Astrocyte (in vitro differentiated cells and primary cell): ENCODE data around the gene CRADD. TPM values are rescaled to one million over a fixed set of nuclear protein-coding genes. Genes with fewer than 3 reads are reported as not detected.

Experiments used
- DNase-seq: peaks from one replicate; pipeline ENCODE4 v3.0.0-alpha.2; 2010; ENCODE audit warnings: low read depth
- FAIRE-seq: peaks from 2 replicates; lab custom pipeline; 2011; peaks lifted over from hg19 to GRCh38; lab: Jason Lieb, UNC
- H2AFZ ChIP-seq: 2 replicates; pipeline ENCODE4 v1.6.0; 2012; ENCODE audit warnings: low read depth, low read length, inconsistent platforms
- H3K27ac ChIP-seq: 2 replicates; pipeline ENCODE4 v1.5.1; 2011; ENCODE audit warnings: low read depth, low read length, inconsistent platforms
- H3K27me3 ChIP-seq: 2 replicates; pipeline ENCODE4 v1.6.0; 2011; ENCODE audit warnings: low read length, inconsistent platforms; ENCODE audit not compliant: insufficient read depth
- H3K36me3 ChIP-seq: 2 replicates; pipeline ENCODE4 v1.5.1; 2011; ENCODE audit warnings: low read length, inconsistent platforms; ENCODE audit not compliant: insufficient read depth
- H3K4me1 ChIP-seq: 2 replicates; pipeline ENCODE4 v1.5.1; 2011; ENCODE audit warnings: low read length, inconsistent platforms; ENCODE audit not compliant: insufficient read depth
- H3K4me2 ChIP-seq: 2 replicates; pipeline ENCODE4 v1.6.0; 2012; ENCODE audit warnings: low read length, inconsistent platforms
- H3K4me3 ChIP-seq: 2 replicates; pipeline ENCODE4 v1.5.1; 2011; ENCODE audit warnings: low read depth, mild to moderate bottlenecking, low read length, inconsistent platforms; ENCODE audit not compliant: insufficient read depth
- H3K79me2 ChIP-seq: 2 replicates; pipeline ENCODE4 v1.6.0; 2012; ENCODE audit warnings: mild to moderate bottlenecking, low read length, inconsistent platforms; ENCODE audit not compliant: insufficient read depth
- H3K9ac ChIP-seq: 2 replicates; pipeline ENCODE4 v1.6.0; 2012; ENCODE audit warnings: mild to moderate bottlenecking, low read length, inconsistent platforms
- H3K9me3 ChIP-seq: 2 replicates; pipeline ENCODE4 v1.5.1; 2012; ENCODE audit warnings: low read depth, mild to moderate bottlenecking, low read length, inconsistent platforms; ENCODE audit not compliant: insufficient read depth
- H4K20me1 ChIP-seq: 2 replicates; pipeline ENCODE4 v1.6.0; 2012; ENCODE audit warnings: low read length, inconsistent platforms; ENCODE audit not compliant: insufficient read depth
- H3K27ac Mint-ChIP-seq: one replicate; pipeline ENCODE4 v1.8.0; 2021; ENCODE audit warnings: mild to moderate bottlenecking, mixed read lengths; ENCODE audit not compliant: unreplicated experiment
- H3K27me3 Mint-ChIP-seq: one replicate; pipeline ENCODE4 v1.8.0; 2021; ENCODE audit warnings: low read depth, mixed read lengths; ENCODE audit not compliant: unreplicated experiment
- H3K36me3 Mint-ChIP-seq: one replicate; pipeline ENCODE4 v1.8.0; 2021; ENCODE audit warnings: low read depth, mixed read lengths; ENCODE audit not compliant: unreplicated experiment
- H3K4me1 Mint-ChIP-seq: one replicate; pipeline ENCODE4 v1.8.0; 2021; ENCODE audit warnings: low read depth, mixed read lengths; ENCODE audit not compliant: unreplicated experiment
- H3K4me3 Mint-ChIP-seq: one replicate; pipeline ENCODE4 v1.8.0; 2021; ENCODE audit warnings: mild to moderate bottlenecking, moderate library complexity, mixed read lengths; ENCODE audit not compliant: unreplicated experiment
- H3K9me3 Mint-ChIP-seq: one replicate; pipeline ENCODE4 v1.8.0; 2021; ENCODE audit warnings: mild to moderate bottlenecking, mixed read lengths; ENCODE audit not compliant: unreplicated experiment
- CTCF ChIP-seq: IDR thresholded peaks from 2 replicates; pipeline ENCODE4 v1.5.1; 2011; ENCODE audit warnings: low read depth, mild to moderate bottlenecking, inconsistent platforms, low read length, moderate library complexity; ENCODE audit not compliant: insufficient read depth
- EZH2 ChIP-seq: IDR thresholded peaks from 2 replicates; pipeline ENCODE4 v1.6.1; 2012; ENCODE audit warnings: mild to moderate bottlenecking, low read length, inconsistent platforms; ENCODE audit not compliant: insufficient read depth
- total RNA-seq: library from RNA; stranded (reverse); gene quantifications from 2 replicates; pipeline ENCODE4 v1.2.1, GENCODE V29; 2021

Gene CRADD
- total RNA-seq, 1 donor from 2014 or later = 8.8 TPM

GRCh38 chr12:93668919-93669418 is 8.2 kb upstream of the CRADD start:
- no peak overlapping the region for H3K4me2 ChIP-seq
- TF ChIP-seq CTCF (no peak), EZH2 (no peak)
- H3K4me3 ChIP-seq = no peak overlapping the region
- Mint-ChIP-seq H3K4me3 (no peak overlapping the region), H3K9me3 (peaks cover 14% of the 10 kb centered on the region), H3K27ac (no peak overlapping the region), H3K36me3 (no peaks in the 10 kb centered on the region), H3K4me1 (no peaks in the 10 kb centered on the region), H3K27me3 (no peaks in the 10 kb centered on the region)
- no peaks in the 10 kb centered on the region for H3K9me3 ChIP-seq
- no peak overlapping the region for H3K27ac ChIP-seq
- no peak overlapping the region for H3K9ac ChIP-seq
- no peak for DNase-seq
- FAIRE-seq = no peak
- H2AFZ ChIP-seq = no peak overlapping the region
- H3K79me2 ChIP-seq = no peaks in the 10 kb centered on the region
- H3K36me3 ChIP-seq = no peaks in the 10 kb centered on the region
- no peaks in the 10 kb centered on the region for H3K27me3 ChIP-seq
- no peaks in the 10 kb centered on the region for H3K4me1 ChIP-seq
- H4K20me1 ChIP-seq = no peaks in the 10 kb centered on the region

- no peaks in the 10 kb centered on the region for H3K4me1 ChIP-seq
- no peak overlapping the region for H3K27ac ChIP-seq
- H3K4me3 ChIP-seq = no peak overlapping the region
- H3K36me3 Mint-ChIP-seq = no peaks in the 10 kb centered on the region
- H3K27me3 ChIP-seq = no peaks in the 10 kb centered on the region
- no peak overlapping the region for H3K27ac Mint-ChIP-seq
- H3K36me3 ChIP-seq = no peaks in the 10 kb centered on the region
- no peak overlapping the region for H2AFZ ChIP-seq
- H3K9ac ChIP-seq = no peak overlapping the region
- H3K4me2 ChIP-seq = no peak overlapping the region
- DNase-seq = no peak
- no peaks in the 10 kb centered on the region for H3K27me3 Mint-ChIP-seq
- no peak for FAIRE-seq
- no peaks in the 10 kb centered on the region for H3K4me1 Mint-ChIP-seq
- no peak overlapping the region for H3K4me3 Mint-ChIP-seq
- no peak for TF ChIP-seq EZH2
- no peak for TF ChIP-seq CTCF
- peaks cover 14% of the 10 kb centered on the region for H3K9me3 Mint-ChIP-seq
- no peaks in the 10 kb centered on the region for H3K9me3 ChIP-seq
- no peaks in the 10 kb centered on the region for H4K20me1 ChIP-seq
- H3K79me2 ChIP-seq = no peaks in the 10 kb centered on the region
Observed at GRCh38 chr12:93669452-93669851, 7.7 kb upstream of the CRADD start.

- TF ChIP-seq EZH2 = no peak
- no peak for TF ChIP-seq CTCF
- Histone ChIP-seq H3K36me3 (no peaks in the 10 kb centered on the region), H3K9me3 (no peaks in the 10 kb centered on the region), H3K27ac (no peak overlapping the region), H3K79me2 (no peaks in the 10 kb centered on the region), H2AFZ (no peak overlapping the region), H3K4me3 (no peak overlapping the region), H4K20me1 (no peaks in the 10 kb centered on the region), H3K27me3 (no peaks in the 10 kb centered on the region), H3K9ac (no peak overlapping the region), H3K4me2 (no peak overlapping the region), H3K4me1 (no peaks in the 10 kb centered on the region)
- Mint-ChIP-seq H3K4me3 (no peak overlapping the region), H3K27ac (no peak overlapping the region), H3K4me1 (no peaks in the 10 kb centered on the region), H3K9me3 (peaks cover 14% of the 10 kb centered on the region), H3K27me3 (no peaks in the 10 kb centered on the region), H3K36me3 (no peaks in the 10 kb centered on the region)
- FAIRE-seq (no peak), DNase-seq (no peak)
Observed at GRCh38 chr12:93670104-93670503, 7.1 kb upstream of the CRADD start.
